ENCODE measurements around the gene SLC6A1. TPM values are rescaled to one million over a fixed set of nuclear protein-coding genes. Genes with fewer than 3 reads are reported as not detected.

The SLC6A1 gene
- total and polyA plus RNA-seq, 2 of the 8 experiments (the other 6 are each of a cell fraction or from before 2014, with no cell fraction given), result 0.30 to 0.63 TPM

GRCh38 chr3:10964537-10965167 lies 27.9 kb upstream of the SLC6A1 start:
- no peak overlapping the region for H3K27ac ChIP-seq (ENCODE audit: low read depth, low read length)
- H3K4me2 ChIP-seq (ENCODE audit: insufficient read depth in 1 of 2, low read depth in 2 of 2, low read length in 2 of 2), result no peak overlapping the region
- H3K36me3 ChIP-seq (ENCODE audit: control insufficient read depth in 2 of 4, insufficient read depth in 4 of 4, low read length in 3 of 4), result no peaks in the 10 kb centered on the region
- no peak overlapping the region for H2AK5ac ChIP-seq (ENCODE audit: low read depth, low read length)
- H3K18ac ChIP-seq (ENCODE audit: extremely low read depth, low read length), result no peak overlapping the region
- no peak overlapping the region for H2BK5ac ChIP-seq (ENCODE audit: low read depth, low read length)
- peaks cover 4 to 7% of the 10 kb centered on the region in 2 experiments for H4K20me1 ChIP-seq (replicated peaks in 1 of 2; ENCODE audit: control insufficient read depth in 1 of 2, insufficient read depth in 2 of 2, low read length in 2 of 2)
- TF ChIP-seq SIN3A (conservative IDR thresholded peaks at IDR 0.05 in 1 of 2, IDR thresholded peaks at IDR 0.05 in 1 of 2; ENCODE audit: low read depth in 1 of 2, low read length in 2 of 2), result 0 out of 4 replicates have a peak, but pooled peaks of 1 of the 2 experiments have one; percentile 70
- no peak for TF ChIP-seq TAF7 (optimal IDR thresholded peaks at IDR 0.05; ENCODE audit: borderline replicate concordance, low read depth, low read length)
- peak; percentile 72 for TF ChIP-seq MAX (IDR thresholded peaks at IDR 0.05)
- no peak for TF ChIP-seq POU5F1 (IDR thresholded peaks at IDR 0.05; ENCODE audit: low read depth, low read length)
- H3K9ac ChIP-seq (replicated peaks in 1 of 4; ENCODE audit: extremely low read depth in 1 of 4, low read depth in 3 of 4, low read length in 3 of 4), result no peak overlapping the region
- no peak overlapping the region for H2BK15ac ChIP-seq (ENCODE audit: low read length)
- H3K14ac ChIP-seq (ENCODE audit: insufficient read length), result no peak overlapping the region
- no peaks in the 10 kb centered on the region; a peak in 1 of 7 replicates for H3K27me3 ChIP-seq (replicated peaks in 1 of 4; ENCODE audit: control insufficient read depth in 3 of 4, extremely low read depth in 1 of 4, insufficient read depth in 3 of 4, low read length in 3 of 4)
- peak in 1 of 2 experiments; percentile 70 for DNase-seq (ENCODE audit: low read depth in 1 of 2, low spot score in 2 of 2)
- H3K4me3 ChIP-seq (ENCODE audit: extremely low read depth in 1 of 4, insufficient read depth in 2 of 4, low read depth in 3 of 4, low read length in 4 of 4), result no peak overlapping the region
- H4K5ac ChIP-seq (ENCODE audit: insufficient read length, low read depth, low read length), result no peak overlapping the region
- H2BK120ac ChIP-seq (replicated peaks; ENCODE audit: low read depth, low read length), result no peak overlapping the region
- H3K23me2 ChIP-seq (ENCODE audit: low read depth, low read length), result no peaks in the 10 kb centered on the region
- ChIA-PET POLR2A (ENCODE audit: partially characterized antibody) (interaction anchor here (0.7 kb wide), 1 partner anchor 51 kb away, joined by 3 read pairs; no protein-coding TSS in a partner anchor), CTCF (ENCODE audit: partially characterized antibody) (interaction anchor here (0.6 to 9.0 kb wide), 7 partner anchors 11 to 96 kb away, joined by 3 to 62 read pairs (median 6); no protein-coding TSS in a partner anchor)
- no peak overlapping the region for H3K23ac ChIP-seq (ENCODE audit: insufficient read length)
- H2BK12ac ChIP-seq (ENCODE audit: low read depth, low read length), result no peak overlapping the region
- no peaks in the 10 kb centered on the region for H3K79me1 ChIP-seq (ENCODE audit: low read depth, low read length)
- H3K9me3 ChIP-seq (ENCODE audit: insufficient read depth in 2 of 2, low read depth in 1 of 2, low read length in 1 of 2), result no peaks in the 10 kb centered on the region
- no peaks in the 10 kb centered on the region for H3K79me2 ChIP-seq (ENCODE audit: control insufficient read depth in 1 of 2, insufficient read depth in 2 of 2, low read length in 2 of 2)
- FAIRE-seq, result peak; percentile 57
- no peak overlapping the region for H2BK20ac ChIP-seq (ENCODE audit: low read length)
- no peak overlapping the region for H4K91ac ChIP-seq (replicated peaks; ENCODE audit: insufficient read length, low read length)
- H3K4me1 ChIP-seq (replicated peaks in 1 of 4; ENCODE audit: control insufficient read depth in 3 of 4, insufficient read depth in 4 of 4, low read length in 3 of 4), result peaks cover 0 to 9% (median 3%) of the 10 kb centered on the region in 4 experiments; a peak in 5 of 7 replicates
- 66% methylated on average over 6 of the region's 6 CpGs; no CpG with 5 or more reads in 1 of the 2 experiments for WGBS, 2 experiments (ENCODE audit: extremely low coverage in 1 of 2, insufficient coverage in 1 of 2, insufficient read length in 1 of 2, insufficient replicate concordance in 2 of 2, low coverage in 1 of 2, low lambda C conversion rate in 2 of 2, missing lambda C conversion rate in 1 of 2)
- H3K4ac ChIP-seq (replicated peaks; ENCODE audit: insufficient read length, low read depth, low read length), result no peak overlapping the region
- H2AFZ ChIP-seq (ENCODE audit: low read length), result no peak overlapping the region
- H3K56ac ChIP-seq (replicated peaks; ENCODE audit: insufficient read length, low read depth, low read length), result no peak overlapping the region
- no peak overlapping the region for H4K8ac ChIP-seq (ENCODE audit: extremely low read depth, insufficient read depth, low read length)

Data from H1 (cell line).